ENCODE measurements around the gene CYFIP1. TPM values are rescaled to one million over a fixed set of nuclear protein-coding genes. Genes with fewer than 3 reads are reported as not detected.
A peak's percentile ranks its signal among the peaks of the same experiment; 100 is the strongest.

CYFIP1 gene
- total RNA-seq, 6 experiments from 2014 or later = 122 to 142 (median 131) TPM

- peaks cover 3% of the 10 kb centered on the region; the same call in 1 of the 2 replicates for H3K4me1 Mint-ChIP-seq (ENCODE audit: low read depth)
- H3K36me3 Mint-ChIP-seq (ENCODE audit: low read depth) = peaks cover 40% of the 10 kb centered on the region
- no peak overlapping the region for H3K4me3 Mint-ChIP-seq
Observed at GRCh38 chr15:22880981-22881738, 99.0 kb downstream of the CYFIP1 start.

GRCh38 chr15:22880068-22880980 is 99.8 kb downstream of the CYFIP1 start:
- H3K27ac Mint-ChIP-seq = no peak overlapping the region
- H3K27me3 Mint-ChIP-seq (ENCODE audit: insufficient read depth) = peaks cover 2% of the 10 kb centered on the region; the same call in 1 of the 2 replicates
- TF ChIP-seq CTCF (IDR thresholded peaks at IDR 0.05) = no peak
- no peaks in the 10 kb centered on the region for H3K9me3 Mint-ChIP-seq
- no peak for DNase-seq
- H3K4me3 Mint-ChIP-seq = no peak overlapping the region
- H3K36me3 Mint-ChIP-seq (ENCODE audit: low read depth) = peaks cover 39% of the 10 kb centered on the region
- H3K4me1 Mint-ChIP-seq (ENCODE audit: low read depth) = peaks cover 7% of the 10 kb centered on the region; the same call in 1 of the 2 replicates

More at GRCh38 chr15:22880981-22881738, 99.0 kb downstream of the CYFIP1 start:
- DNase-seq = no peak
- no peak for TF ChIP-seq CTCF (IDR thresholded peaks at IDR 0.05)
- peaks cover 2% of the 10 kb centered on the region; the same call in 1 of the 2 replicates for H3K27me3 Mint-ChIP-seq (ENCODE audit: insufficient read depth)
- H3K9me3 Mint-ChIP-seq = no peaks in the 10 kb centered on the region
- H3K27ac Mint-ChIP-seq = no peak overlapping the region

- no peak overlapping the region for H3K27ac Mint-ChIP-seq
- peaks cover 2% of the 10 kb centered on the region; the same call in 1 of the 2 replicates for H3K27me3 Mint-ChIP-seq (ENCODE audit: insufficient read depth)
- H3K9me3 Mint-ChIP-seq = no peaks in the 10 kb centered on the region
- peaks cover 45% of the 10 kb centered on the region for H3K36me3 Mint-ChIP-seq (ENCODE audit: low read depth)
- H3K4me1 Mint-ChIP-seq (ENCODE audit: low read depth) = peaks cover 15% of the 10 kb centered on the region
- DNase-seq = no peak
- H3K4me3 Mint-ChIP-seq = no peak overlapping the region
- TF ChIP-seq CTCF (IDR thresholded peaks at IDR 0.05) = no peak
Observed at GRCh38 chr15:22878103-22878502, 102.1 kb downstream of the CYFIP1 start.

GRCh38 chr15:22877607-22878006 is 102.6 kb downstream of the CYFIP1 start:
- H3K4me1 Mint-ChIP-seq (ENCODE audit: low read depth) = peaks cover 20% of the 10 kb centered on the region
- no peaks in the 10 kb centered on the region for H3K9me3 Mint-ChIP-seq
- H3K27me3 Mint-ChIP-seq (ENCODE audit: insufficient read depth) = peaks cover 2% of the 10 kb centered on the region; the same call in 1 of the 2 replicates
- H3K36me3 Mint-ChIP-seq (ENCODE audit: low read depth) = peaks cover 50% of the 10 kb centered on the region
- no peak for DNase-seq
- H3K4me3 Mint-ChIP-seq = no peak overlapping the region
- H3K27ac Mint-ChIP-seq = no peak overlapping the region
- TF ChIP-seq CTCF (IDR thresholded peaks at IDR 0.05) = peak; percentile 34; the same call in 1 of the 2 replicates

GRCh38 chr15:22877117-22877516 is 103.1 kb downstream of the CYFIP1 start:
- H3K9me3 Mint-ChIP-seq = no peaks in the 10 kb centered on the region
- peaks cover 25% of the 10 kb centered on the region for H3K4me1 Mint-ChIP-seq (ENCODE audit: low read depth)
- no peak for TF ChIP-seq CTCF (IDR thresholded peaks at IDR 0.05)
- H3K27me3 Mint-ChIP-seq (ENCODE audit: insufficient read depth) = peaks cover 2% of the 10 kb centered on the region; the same call in 1 of the 2 replicates
- no peak overlapping the region for H3K27ac Mint-ChIP-seq
- no peak for DNase-seq
- peaks cover 53% of the 10 kb centered on the region for H3K36me3 Mint-ChIP-seq (ENCODE audit: low read depth)
- no peak overlapping the region for H3K4me3 Mint-ChIP-seq
